Activated T-helper 17 cell treated with anti-CD3 and anti-CD28 coated beads, Interleukin-2, amount 50 U/mL, for 72 hours (primary cell): ENCODE data around the gene SEMA4F. TPM values are rescaled to one million over a fixed set of nuclear protein-coding genes. Genes with fewer than 3 reads are reported as not detected.

Experiments used
- total RNA-seq, 2 donors: library from RNA; stranded (reverse); gene quantifications; one replicate each; pipeline ENCODE4 v1.2.3, GENCODE V29; 2022

SEMA4F gene
- total RNA-seq, 2 donors from 2014 or later, result 6.5 to 7.3 TPM

Other genes with a start within 250 kb of the SEMA4F start
- gene C2orf81, start 232.6 kb upstream of the SEMA4F start, total RNA-seq, result 1 to 10 TPM; 2.3 to 9.7 TPM
- 100 to 1,000 TPM in 1 of 2 donors, 10 to 100 TPM in 1; 85.8 to 194 TPM for gene WDR54, start 232.5 kb upstream of the SEMA4F start, total RNA-seq
- 1 to 10 TPM; 1.2 to 3.1 TPM for gene RTKN, start 212.3 kb upstream of the SEMA4F start, total RNA-seq
- gene INO80B, start 199.2 kb upstream of the SEMA4F start, total RNA-seq, result 10 to 100 TPM; 27.8 to 37.9 TPM
- 10 to 100 TPM; 34.1 to 48.5 TPM for gene WBP1, start 195.8 kb upstream of the SEMA4F start, total RNA-seq
- gene MOGS, start 188.9 kb upstream of the SEMA4F start, total RNA-seq, result 10 to 100 TPM; 68.3 to 70.9 TPM
- 10 to 100 TPM; 83.8 to 91.2 TPM for gene MRPL53, start 181.6 kb upstream of the SEMA4F start, total RNA-seq
- gene CCDC142, start 171.2 kb upstream of the SEMA4F start, total RNA-seq, result 10 to 100 TPM; 25.4 to 26.3 TPM
- 10 to 100 TPM; 27.2 to 32.4 TPM for gene TTC31, start 171.2 kb upstream of the SEMA4F start, total RNA-seq
- gene LBX2, start 154.6 kb upstream of the SEMA4F start, total RNA-seq, result 1 to 10 TPM in 1 of 2 donors, under 1 TPM in 1; 0.39 to 1.3 TPM
- 10 to 100 TPM; 22.0 to 32.8 TPM for gene PCGF1, start 146.6 kb upstream of the SEMA4F start, total RNA-seq
- gene TLX2, start 139.8 kb upstream of the SEMA4F start, total RNA-seq, result 1 to 10 TPM in 1 of 2 donors, under 1 TPM in 1; 0.39 to 1.4 TPM
- under 1 TPM; 0.74 to 0.76 TPM for gene DQX1, start 128.0 kb upstream of the SEMA4F start, total RNA-seq
- gene AUP1, start 124.5 kb upstream of the SEMA4F start, total RNA-seq, result 100 to 1,000 TPM in 1 of 2 donors, 10 to 100 TPM in 1; 72.2 to 116 TPM
- 10 to 100 TPM; 75.6 to 81.2 TPM for gene HTRA2, start 124.3 kb upstream of the SEMA4F start, total RNA-seq
- 1 to 10 TPM; 2.0 to 4.4 TPM for gene LOXL3, start 100.3 kb upstream of the SEMA4F start, total RNA-seq
- gene DOK1, start 99.5 kb upstream of the SEMA4F start, total RNA-seq, result 10 to 100 TPM; 23.7 to 32.4 TPM
- not detected for gene M1AP, start 5.9 kb upstream of the SEMA4F start, total RNA-seq
- 10 to 100 TPM; 71.6 to 73.8 TPM for gene HK2, start 179.9 kb downstream of the SEMA4F start, total RNA-seq